PC-9 (cell line): ENCODE data around the gene CLEC16A. TPM values are rescaled to one million over a fixed set of nuclear protein-coding genes. Genes with fewer than 3 reads are reported as not detected.

Source experiments
- BruUV-seq: library from RNA; stranded (reverse); fragments of 400-500 nt; replicated peaks from 2 replicates; lab custom pipeline; 2021; lab: Mats Ljungman, UMichigan
- CTCF ChIA-PET: fragments of 300-600 bp; sonication (Branson Sonifier 250); formaldehyde crosslinking; loops from one replicate; lab custom pipeline; 2022; ENCODE audit warnings: antibody characterized with exemption; lab: Charles Lee
- POLR2A ChIA-PET: fragments of 300-600 bp; sonication (Branson Sonifier 250); formaldehyde crosslinking; loops from one replicate; lab custom pipeline; 2022; ENCODE audit warnings: antibody characterized with exemption; ENCODE audit not compliant: unreplicated experiment; lab: Charles Lee
- DNase-seq, 2 experiments: peaks; one replicate each; pipeline versions ENCODE4 v3.0.0 to v3.0.0-alpha.2; 2015 to 2022; ENCODE audit warnings: mixed read lengths in 1 of 2
- H2AFZ ChIP-seq: fragments of 200-600 bp; sonication (generic); 2 replicates; pipeline ENCODE4 v1.8.1; 2017; ENCODE audit warnings: antibody characterized with exemption
- H3F3A ChIP-seq: fragments of 200-600 bp; sonication (generic); 2 replicates; pipeline ENCODE4 v1.8.1; 2017; ENCODE audit warnings: antibody characterized with exemption, mild to moderate bottlenecking, low read depth; ENCODE audit not compliant: insufficient read depth
- H3K27ac ChIP-seq: fragments of 200-600 bp; sonication (generic); 2 replicates; pipeline ENCODE4 v1.6.1; 2016; ENCODE audit warnings: mixed run types
- H3K27me3 ChIP-seq: fragments of 200-600 bp; sonication (generic); 2 replicates; pipeline ENCODE4 v1.6.1; 2016; ENCODE audit warnings: low read depth, mixed run types; ENCODE audit not compliant: insufficient read depth
- H3K36me3 ChIP-seq: fragments of 200-600 bp; sonication (generic); 2 replicates; pipeline ENCODE4 v1.6.1; 2016; ENCODE audit warnings: low read depth, mixed run types
- H3K4me1 ChIP-seq: fragments of 200-600 bp; sonication (generic); replicated peaks from 2 replicates; pipeline ENCODE4 v1.6.1; 2016; ENCODE audit warnings: mixed run types; ENCODE audit not compliant: insufficient read depth
- H3K4me2 ChIP-seq: fragments of 200-600 bp; sonication (generic); 2 replicates; pipeline ENCODE4 v1.6.1; 2017; ENCODE audit warnings: mixed run types
- H3K4me3 ChIP-seq: fragments of 200-600 bp; sonication (generic); 2 replicates; pipeline ENCODE4 v1.6.1; 2016; ENCODE audit warnings: mixed run types
- H3K79me2 ChIP-seq: fragments of 200-600 bp; sonication (generic); 2 replicates; pipeline ENCODE4 v1.6.1; 2017; ENCODE audit warnings: low read depth, mixed run types
- H3K9me2 ChIP-seq: fragments of 200-600 bp; sonication (generic); 2 replicates; pipeline ENCODE4 v1.8.1; 2017; ENCODE audit warnings: mild to moderate bottlenecking; ENCODE audit not compliant: insufficient read depth
- H3K9me3 ChIP-seq: fragments of 200-600 bp; sonication (generic); 2 replicates; pipeline ENCODE4 v1.8.1; 2016; ENCODE audit warnings: low read depth; ENCODE audit not compliant: insufficient read depth
- H4K20me1 ChIP-seq: fragments of 200-600 bp; sonication (generic); 2 replicates; pipeline ENCODE4 v1.8.1; 2017; ENCODE audit not compliant: insufficient read depth
- EZH2 ChIP-seq: fragments of 200-600 bp; sonication (generic); IDR thresholded peaks from 2 replicates; pipeline ENCODE4 v1.8.0; 2017; ENCODE audit warnings: antibody characterized with exemption, low read depth
- intact Hi-C: fragments of 100-400 bp; cut with micrococcal nuclease; formaldehyde crosslinking; loops from one replicate; pipeline ENCODE4 v1.10.0; 2022; ENCODE audit not compliant: unreplicated experiment
- total RNA-seq: library from RNA; stranded (reverse); gene quantifications from 2 replicates; pipeline ENCODE4 v1.2.3, GENCODE V29; 2021
- TF ChIP-seq, protein P1 (sequence below): fragments of 200-600 bp; sonication (generic); conservative IDR thresholded peaks from 2 replicates; pipeline ENCODE4 v1.6.1; 2017; ENCODE audit warnings: mixed run types, antibody characterized with exemption, mild to moderate bottlenecking, moderate library complexity

Gene CLEC16A
- total RNA-seq, 1 experiment from 2014 or later = 34.9 TPM

DNA sequence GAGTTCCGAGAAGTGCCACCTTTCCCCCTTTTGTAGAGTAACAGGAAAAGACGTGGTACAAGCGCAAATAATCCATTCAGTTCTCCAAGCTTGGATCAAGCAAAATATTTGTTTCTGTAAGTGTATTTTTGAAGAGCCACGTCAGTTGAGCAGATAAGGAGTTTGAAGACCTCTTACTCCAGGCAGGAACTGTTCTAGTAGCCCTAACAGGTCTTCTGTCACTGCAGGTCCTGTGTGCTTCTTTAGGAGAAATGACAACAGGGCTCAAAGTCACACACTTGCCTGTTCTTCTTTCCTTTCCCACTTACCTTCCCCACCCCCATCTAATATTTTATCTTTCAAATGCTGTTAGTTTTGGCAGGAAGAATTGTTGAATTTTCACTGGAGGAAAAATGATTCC is 93.9 kb downstream of the CLEC16A start:
- Histone ChIP-seq H3K9me2 (no peaks in the 10 kb centered on the region), H3K27ac (peak overlapping the region; percentile 68), H2AFZ (no peak overlapping the region), H3K4me3 (no peak overlapping the region), H3K27me3 (no peaks in the 10 kb centered on the region), H3F3A (peaks cover 22% of the 10 kb centered on the region), H3K4me1 (peaks cover 40% of the 10 kb centered on the region), H3K79me2 (no peaks in the 10 kb centered on the region), H4K20me1 (no peaks in the 10 kb centered on the region), H3K9me3 (no peaks in the 10 kb centered on the region), H3K36me3 (peaks cover 6% of the 10 kb centered on the region), H3K4me2 (peak overlapping the region; percentile 38)
- no peak for TF ChIP-seq EZH2
- TF ChIP-seq, protein P1, sequence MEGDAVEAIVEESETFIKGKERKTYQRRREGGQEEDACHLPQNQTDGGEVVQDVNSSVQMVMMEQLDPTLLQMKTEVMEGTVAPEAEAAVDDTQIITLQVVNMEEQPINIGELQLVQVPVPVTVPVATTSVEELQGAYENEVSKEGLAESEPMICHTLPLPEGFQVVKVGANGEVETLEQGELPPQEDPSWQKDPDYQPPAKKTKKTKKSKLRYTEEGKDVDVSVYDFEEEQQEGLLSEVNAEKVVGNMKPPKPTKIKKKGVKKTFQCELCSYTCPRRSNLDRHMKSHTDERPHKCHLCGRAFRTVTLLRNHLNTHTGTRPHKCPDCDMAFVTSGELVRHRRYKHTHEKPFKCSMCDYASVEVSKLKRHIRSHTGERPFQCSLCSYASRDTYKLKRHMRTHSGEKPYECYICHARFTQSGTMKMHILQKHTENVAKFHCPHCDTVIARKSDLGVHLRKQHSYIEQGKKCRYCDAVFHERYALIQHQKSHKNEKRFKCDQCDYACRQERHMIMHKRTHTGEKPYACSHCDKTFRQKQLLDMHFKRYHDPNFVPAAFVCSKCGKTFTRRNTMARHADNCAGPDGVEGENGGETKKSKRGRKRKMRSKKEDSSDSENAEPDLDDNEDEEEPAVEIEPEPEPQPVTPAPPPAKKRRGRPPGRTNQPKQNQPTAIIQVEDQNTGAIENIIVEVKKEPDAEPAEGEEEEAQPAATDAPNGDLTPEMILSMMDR = no peak
- intact Hi-C loops = loop anchor here (1.0 to 5.0 kb wide), 4 partner anchors 22 to 164 kb away; no protein-coding TSS in a partner anchor
- POLR2A ChIA-PET = interaction anchor here (0.6 to 1.0 kb wide), 2 partner anchors 20 to 26 kb away, joined by 4 to 7 read pairs; no protein-coding TSS in a partner anchor
- no peak for DNase-seq
- BruUV-seq = no TSS peak
- CTCF ChIA-PET = no interaction called here

- peak overlapping the region; percentile 68 for H3K27ac ChIP-seq
- no peak overlapping the region for H3K4me3 ChIP-seq
- H3K36me3 ChIP-seq = peaks cover 6% of the 10 kb centered on the region
- no peak for TF ChIP-seq EZH2
- TF ChIP-seq, protein P1 = no peak
- ChIA-PET POLR2A (interaction anchor here (0.6 to 1.0 kb wide), 2 partner anchors 20 to 25 kb away, joined by 4 to 7 read pairs; no protein-coding TSS in a partner anchor), CTCF (no interaction called here)
- H3F3A ChIP-seq = peaks cover 19% of the 10 kb centered on the region
- intact Hi-C loops = loop anchor here (1.0 to 5.0 kb wide), 4 partner anchors 22 to 164 kb away; no protein-coding TSS in a partner anchor
- no peak overlapping the region for H2AFZ ChIP-seq
- H4K20me1 ChIP-seq = no peaks in the 10 kb centered on the region
- DNase-seq = peak; percentile 81 to 95
- BruUV-seq = no TSS peak
- no peaks in the 10 kb centered on the region for H3K27me3 ChIP-seq
- peak overlapping the region; percentile 38 for H3K4me2 ChIP-seq
- no peaks in the 10 kb centered on the region for H3K9me3 ChIP-seq
- no peaks in the 10 kb centered on the region for H3K79me2 ChIP-seq
- peaks cover 36% of the 10 kb centered on the region for H3K4me1 ChIP-seq
- no peaks in the 10 kb centered on the region for H3K9me2 ChIP-seq
These were observed 94.4 kb downstream of the CLEC16A start for GRCh38 chr16:11038777-11039176.

DNA sequence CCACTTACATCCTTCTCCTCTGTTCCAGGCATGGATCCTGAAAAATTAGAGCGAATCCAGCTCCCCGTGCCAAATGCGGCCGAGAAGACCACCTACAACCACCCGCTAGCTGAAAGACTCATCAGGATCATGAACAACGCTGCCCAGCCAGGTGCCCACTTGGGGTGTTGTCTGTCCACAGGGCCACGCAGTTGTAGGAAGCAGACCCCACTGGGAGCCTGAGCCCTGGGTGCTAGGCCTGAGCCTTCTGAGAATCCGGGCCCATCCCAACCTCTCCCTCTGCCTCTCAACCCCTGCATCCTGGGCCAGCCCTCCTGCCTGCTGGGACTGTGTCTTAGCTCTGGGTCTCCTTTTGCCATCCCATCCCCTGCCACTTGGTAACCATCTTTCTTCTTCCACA is 95.4 kb downstream of the CLEC16A start:
- ChIA-PET CTCF (no interaction called here), POLR2A (no interaction called here)
- H3K79me2 ChIP-seq = no peaks in the 10 kb centered on the region
- H3K4me3 ChIP-seq = no peak overlapping the region
- TF ChIP-seq, protein P1 = no peak
- no peak for TF ChIP-seq EZH2
- peaks cover 26% of the 10 kb centered on the region for H3K4me1 ChIP-seq
- peaks cover 6% of the 10 kb centered on the region for H3K36me3 ChIP-seq
- H3F3A ChIP-seq = peaks cover 13% of the 10 kb centered on the region
- peak overlapping the region; percentile 38; the same call in 1 of the 2 replicates for H3K4me2 ChIP-seq
- H3K9me2 ChIP-seq = no peaks in the 10 kb centered on the region
- H3K27me3 ChIP-seq = no peaks in the 10 kb centered on the region
- no peak overlapping the region for H2AFZ ChIP-seq
- H3K27ac ChIP-seq = peak overlapping the region; percentile 68
- H3K9me3 ChIP-seq = no peaks in the 10 kb centered on the region
- no peaks in the 10 kb centered on the region for H4K20me1 ChIP-seq
- no TSS peak for BruUV-seq
- intact Hi-C loops = loop anchor here (2.0 to 5.0 kb wide), 2 partner anchors 23 to 53 kb away; no protein-coding TSS in a partner anchor
- no peak for DNase-seq
